GM23248 (cell line): ENCODE data around the gene NAT8.
"Not testable (repeated sequence)": the region's sequence is repeated elsewhere in the genome, so short reads cannot be mapped to it uniquely, and the experiment has no call there.

Source experiments
- EZH2 ChIP-seq: fragments of 200-600 bp; sonication (generic); IDR thresholded peaks from 2 replicates; pipeline ENCODE4 v1.6.1; 2018; ENCODE audit warnings: antibody characterized with exemption, mild to moderate bottlenecking; ENCODE audit not compliant: insufficient read depth, poor library complexity, severe bottlenecking
- EZH2phosphoT487 ChIP-seq: fragments of 200-600 bp; sonication (generic); IDR thresholded peaks from 2 replicates; pipeline ENCODE4 v1.6.1; 2018; ENCODE audit warnings: antibody characterized with exemption, moderate library complexity, mild to moderate bottlenecking, low read depth; ENCODE audit not compliant: insufficient read depth

GRCh38 chr2:73630662-73631266 is 11.5 kb downstream of the NAT8 start:
- not testable (repeated sequence) for TF ChIP-seq EZH2, EZH2phosphoT487
